GM12801 (cell line): Measurements from ENCODE around the gene NOS1AP.

Source experiments
- TF ChIP-seq, protein P1 (sequence below): IDR thresholded peaks from one replicate; pipeline ENCODE4 v1.5.1; 2011; ENCODE audit warnings: control low read depth; ENCODE audit not compliant: insufficient read length; ENCODE audit errors: extremely low read depth

NOS1AP gene

DNA sequence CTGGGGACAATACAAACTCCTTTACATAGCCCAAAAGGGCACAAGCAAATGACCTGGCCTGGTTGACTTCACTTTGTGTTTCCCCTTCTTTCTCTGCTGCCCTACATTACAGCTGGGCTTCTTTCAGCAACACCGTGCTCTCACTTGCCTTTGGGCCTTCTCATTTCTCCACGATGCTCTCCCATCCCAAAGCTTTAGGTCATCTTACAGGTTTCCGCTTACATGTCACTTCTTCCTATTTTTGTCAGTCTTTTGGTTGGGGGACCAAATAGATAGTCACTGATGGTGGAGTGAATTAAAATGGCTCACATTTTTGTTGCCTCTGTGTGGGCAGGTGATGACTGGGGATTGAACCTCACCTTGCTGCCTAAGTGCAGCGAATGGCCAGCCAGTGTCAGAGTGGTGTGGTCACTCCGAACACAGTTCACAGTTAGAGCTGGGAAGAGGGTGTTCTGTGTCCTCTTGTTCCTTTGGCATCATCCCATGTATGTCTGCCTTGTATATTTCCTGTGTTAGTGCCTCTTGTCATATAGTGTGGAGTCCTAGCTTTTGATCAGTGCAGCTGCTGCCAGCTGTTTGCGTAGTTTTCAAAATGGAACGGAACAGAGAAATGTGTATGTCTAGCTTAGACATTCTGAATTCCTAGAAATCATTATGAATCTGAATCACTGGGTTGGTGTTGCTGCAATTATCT is 134.8 kb downstream of the NOS1AP start:
- TF ChIP-seq, protein P1, sequence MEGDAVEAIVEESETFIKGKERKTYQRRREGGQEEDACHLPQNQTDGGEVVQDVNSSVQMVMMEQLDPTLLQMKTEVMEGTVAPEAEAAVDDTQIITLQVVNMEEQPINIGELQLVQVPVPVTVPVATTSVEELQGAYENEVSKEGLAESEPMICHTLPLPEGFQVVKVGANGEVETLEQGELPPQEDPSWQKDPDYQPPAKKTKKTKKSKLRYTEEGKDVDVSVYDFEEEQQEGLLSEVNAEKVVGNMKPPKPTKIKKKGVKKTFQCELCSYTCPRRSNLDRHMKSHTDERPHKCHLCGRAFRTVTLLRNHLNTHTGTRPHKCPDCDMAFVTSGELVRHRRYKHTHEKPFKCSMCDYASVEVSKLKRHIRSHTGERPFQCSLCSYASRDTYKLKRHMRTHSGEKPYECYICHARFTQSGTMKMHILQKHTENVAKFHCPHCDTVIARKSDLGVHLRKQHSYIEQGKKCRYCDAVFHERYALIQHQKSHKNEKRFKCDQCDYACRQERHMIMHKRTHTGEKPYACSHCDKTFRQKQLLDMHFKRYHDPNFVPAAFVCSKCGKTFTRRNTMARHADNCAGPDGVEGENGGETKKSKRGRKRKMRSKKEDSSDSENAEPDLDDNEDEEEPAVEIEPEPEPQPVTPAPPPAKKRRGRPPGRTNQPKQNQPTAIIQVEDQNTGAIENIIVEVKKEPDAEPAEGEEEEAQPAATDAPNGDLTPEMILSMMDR: no peak

DNA sequence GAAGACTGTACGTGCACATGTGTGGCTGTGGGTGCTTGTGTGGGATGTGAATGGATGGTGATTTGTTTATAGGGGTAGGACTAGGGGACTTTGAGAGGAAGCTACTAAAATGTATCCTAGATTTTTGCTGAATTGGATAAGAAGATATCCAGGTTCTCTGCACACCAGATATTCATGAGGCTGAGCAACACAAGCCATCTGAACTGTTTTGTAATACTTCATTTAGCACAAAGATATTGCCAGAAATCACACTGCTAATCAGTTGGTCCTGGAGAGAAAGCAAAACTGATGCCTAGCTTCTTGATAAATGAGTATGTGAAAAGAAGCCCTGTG is 135.3 kb downstream of the NOS1AP start:
- TF ChIP-seq, protein P1: no peak

DNA sequence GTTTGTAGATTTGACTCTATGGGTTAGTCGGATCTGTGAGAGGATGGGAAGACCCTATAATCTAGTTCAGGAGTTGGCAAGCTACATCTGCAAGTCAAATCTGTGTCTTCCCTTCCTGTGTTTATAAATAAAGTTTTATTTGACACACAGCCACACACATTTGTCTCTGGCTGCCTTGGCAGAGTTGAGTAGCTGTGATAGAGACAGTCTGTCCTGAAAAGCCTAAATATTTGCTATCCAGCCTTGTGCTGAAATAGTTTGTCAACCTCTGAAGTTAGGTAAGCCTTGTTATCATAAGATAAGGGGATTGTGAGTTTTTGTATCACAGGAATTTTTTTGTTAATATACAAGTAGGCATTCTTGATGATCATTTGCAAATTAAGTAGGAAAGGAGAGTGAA is 136.8 kb downstream of the NOS1AP start:
- TF ChIP-seq, protein P1: no peak

DNA sequence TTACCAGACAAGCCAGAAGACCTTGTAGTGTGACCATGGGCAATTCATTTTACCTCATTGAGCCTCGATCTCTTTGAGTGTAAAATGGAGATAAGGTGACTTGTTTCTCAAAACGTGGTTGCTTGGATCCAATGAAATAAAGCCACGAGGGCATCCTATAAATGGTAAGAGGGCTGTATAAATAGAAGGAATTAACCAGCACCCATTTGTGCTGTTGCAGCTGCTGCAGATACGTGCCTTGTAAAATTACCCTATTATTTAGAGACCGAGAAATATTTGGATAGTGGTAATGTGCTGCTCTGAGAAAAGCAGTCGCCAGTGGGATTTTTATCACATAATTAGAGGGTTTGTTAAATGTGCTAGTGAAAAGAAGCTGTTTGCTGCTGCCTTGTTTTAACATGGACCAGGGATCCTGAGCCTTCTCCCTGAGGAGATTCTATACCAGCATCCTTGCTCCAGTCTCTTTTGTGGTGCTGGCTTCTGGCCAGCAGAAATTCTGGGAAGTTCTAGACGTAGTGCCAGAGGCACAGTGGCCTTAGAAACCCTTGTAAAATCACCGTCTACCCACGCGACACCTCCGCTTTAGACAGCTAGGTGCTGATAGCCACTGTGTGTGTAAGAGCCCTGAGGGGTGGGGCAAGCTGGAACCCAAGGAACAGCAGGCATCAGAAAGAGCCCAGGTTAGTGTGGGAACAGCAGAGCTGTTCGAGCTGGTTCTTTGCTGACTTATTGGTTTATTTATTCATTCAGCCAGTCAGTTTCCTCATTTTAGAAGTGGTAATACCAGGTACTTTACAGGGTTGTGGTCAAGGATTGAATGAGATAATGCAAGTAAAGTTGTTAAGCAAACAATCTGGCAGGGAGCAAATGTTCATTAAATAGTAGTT is 137.5 kb downstream of the NOS1AP start:
- TF ChIP-seq, protein P1: no peak

DNA sequence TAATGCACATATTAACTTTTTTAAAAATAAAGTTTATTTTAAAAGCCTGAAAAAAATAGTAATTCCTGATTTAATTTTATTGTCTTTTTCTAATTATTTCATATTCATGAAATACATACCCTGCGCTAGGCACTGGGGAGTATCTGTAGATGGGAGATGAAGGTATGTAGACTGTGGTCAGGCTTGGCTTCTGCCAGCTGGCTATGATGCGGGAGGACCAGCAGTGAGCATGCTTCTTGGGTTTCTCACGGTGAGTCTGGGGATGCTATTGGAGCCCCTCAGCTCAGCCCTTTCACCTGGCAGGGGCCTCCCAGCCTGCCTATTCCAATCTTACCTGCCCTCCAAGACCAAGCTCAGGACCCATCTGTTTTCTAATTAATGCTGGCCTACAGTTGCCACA is 138.4 kb downstream of the NOS1AP start:
- TF ChIP-seq, protein P1: no peak

- TF ChIP-seq, protein P1: no peak
Observed at GRCh38 chr1:162210196-162210595, 140.7 kb downstream of the NOS1AP start.

- TF ChIP-seq, protein P1: no peak
Observed at GRCh38 chr1:162212713-162213112, 143.2 kb downstream of the NOS1AP start.
